Medulla oblongata (tissue), 1 donor: ENCODE results near the gene HCAR3.
"Not testable (repeated sequence)": the region's sequence is repeated elsewhere in the genome, so short reads cannot be mapped to it uniquely, and the experiment has no call there.

Experiments
- DNase-seq: peaks from one replicate; pipeline ENCODE4 v3.0.0-alpha.2; 2015; ENCODE audit errors: extremely low spot score

Gene HCAR3

DNA sequence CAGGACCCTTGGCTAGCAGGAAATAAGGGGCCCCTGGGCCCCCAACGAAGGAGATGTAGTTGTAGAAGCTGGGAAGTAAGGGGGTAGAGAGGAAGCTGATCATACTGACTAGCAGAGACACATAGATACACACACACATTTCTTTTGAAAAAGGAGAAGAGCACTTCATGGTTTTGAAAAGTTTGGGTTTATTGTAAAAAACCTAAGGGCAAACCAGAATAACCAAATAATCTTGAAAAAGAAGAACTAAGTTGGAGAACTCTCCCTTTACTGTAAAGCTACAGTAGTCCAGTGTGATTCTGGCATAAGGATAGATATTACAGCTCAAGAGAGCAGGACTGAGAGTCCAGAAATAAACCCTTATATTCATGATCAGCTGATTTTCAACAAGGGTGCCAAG is 5.8 kb upstream of the HCAR3 start:
- no peak for DNase-seq

DNA sequence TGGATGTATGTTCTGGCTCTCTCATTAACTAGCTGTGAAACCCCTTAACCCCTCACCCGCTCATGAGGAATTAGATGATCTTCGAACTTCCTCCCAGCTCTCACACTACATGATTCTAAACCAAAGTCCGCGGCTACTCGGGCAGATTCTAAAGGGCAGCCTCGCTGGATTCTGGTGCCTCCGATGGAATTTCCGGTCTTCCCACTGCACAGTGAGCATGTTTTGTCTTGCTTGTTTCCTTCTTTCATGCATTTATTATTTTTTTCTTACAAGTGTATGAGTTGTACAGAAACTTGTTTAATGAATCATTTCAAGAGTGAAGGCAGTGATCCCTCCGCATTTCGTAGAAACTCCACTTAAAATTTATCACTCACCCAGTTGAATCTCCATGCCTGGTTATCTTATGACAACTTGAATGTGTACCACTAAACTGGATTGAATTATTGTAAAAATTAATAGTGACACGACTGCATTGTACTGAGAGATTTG is 4.5 kb upstream of the HCAR3 start:
- no peak for DNase-seq

DNA sequence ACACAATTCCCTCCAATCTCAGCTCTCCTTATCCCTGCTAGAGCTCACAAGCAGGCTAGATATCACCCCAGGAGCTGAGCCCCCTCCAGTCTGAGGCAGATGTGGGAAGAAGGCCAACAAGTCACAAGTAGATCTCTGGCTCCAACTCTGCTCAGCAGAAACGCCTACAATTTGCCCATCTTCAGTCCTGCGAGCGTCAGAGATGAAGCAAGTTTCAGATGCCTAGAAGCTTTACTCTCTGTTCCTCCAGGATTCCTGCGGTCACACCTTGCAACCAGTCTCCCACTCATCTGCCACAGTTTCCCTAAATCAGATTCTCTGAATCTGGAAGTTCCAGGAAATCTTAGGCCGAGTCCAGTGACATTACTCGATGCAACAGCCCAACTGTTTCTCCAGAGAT is 1.4 kb downstream of the HCAR3 start:
- not testable (repeated sequence) for DNase-seq

DNA sequence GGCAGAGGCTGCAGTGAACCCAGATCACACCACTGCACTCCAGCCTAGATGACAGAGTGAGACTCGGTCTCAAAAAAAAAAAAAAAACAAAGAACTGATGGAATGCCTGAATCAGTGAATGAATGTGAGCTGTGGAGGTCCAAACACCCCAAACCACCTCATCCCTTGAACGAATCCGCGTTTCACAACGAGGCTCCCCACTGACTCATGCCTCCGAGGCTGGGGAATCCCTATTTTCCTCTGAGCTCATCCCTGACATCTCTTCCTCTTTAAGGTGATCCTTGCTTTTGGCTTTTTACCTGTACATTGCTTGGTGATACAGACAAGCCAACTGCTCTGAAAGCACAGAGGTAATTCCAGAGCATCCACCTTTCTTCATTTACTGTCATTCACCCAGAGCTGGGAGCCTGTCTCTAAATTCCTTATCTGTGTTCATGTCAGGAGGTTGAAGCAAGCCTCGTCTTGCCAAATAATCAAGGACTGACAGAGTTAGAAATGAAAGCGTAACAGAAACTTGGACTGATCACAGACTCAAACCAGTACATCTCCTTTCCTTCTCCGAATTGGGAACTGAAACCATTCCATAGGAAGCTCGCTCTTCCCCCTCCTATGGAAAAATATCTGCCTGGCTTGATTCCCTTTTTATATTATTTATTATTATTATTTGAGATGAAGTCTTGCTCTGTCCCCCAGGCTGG is 3.0 kb downstream of the HCAR3 start:
- not testable (repeated sequence) for DNase-seq

DNA sequence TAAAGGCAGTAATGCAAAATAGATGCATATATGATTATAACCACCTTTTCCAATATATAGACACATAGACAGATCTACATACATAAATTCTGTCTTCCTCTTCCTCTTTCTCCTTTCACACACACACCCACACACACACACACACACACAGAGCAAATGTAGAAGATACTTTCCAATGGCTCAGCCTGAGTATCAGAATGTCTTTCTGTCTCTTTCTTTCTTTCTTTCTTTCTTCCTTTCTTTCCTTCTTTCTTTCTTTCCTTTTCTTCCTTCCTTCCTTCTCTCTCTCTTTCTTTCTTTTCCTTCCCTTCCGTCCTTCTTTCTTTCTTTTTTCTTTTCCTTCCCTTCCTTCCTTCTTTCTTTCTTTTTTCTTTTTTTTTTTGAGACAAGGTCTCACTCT is 5.3 kb downstream of the HCAR3 start:
- DNase-seq, result not testable (repeated sequence)

DNA sequence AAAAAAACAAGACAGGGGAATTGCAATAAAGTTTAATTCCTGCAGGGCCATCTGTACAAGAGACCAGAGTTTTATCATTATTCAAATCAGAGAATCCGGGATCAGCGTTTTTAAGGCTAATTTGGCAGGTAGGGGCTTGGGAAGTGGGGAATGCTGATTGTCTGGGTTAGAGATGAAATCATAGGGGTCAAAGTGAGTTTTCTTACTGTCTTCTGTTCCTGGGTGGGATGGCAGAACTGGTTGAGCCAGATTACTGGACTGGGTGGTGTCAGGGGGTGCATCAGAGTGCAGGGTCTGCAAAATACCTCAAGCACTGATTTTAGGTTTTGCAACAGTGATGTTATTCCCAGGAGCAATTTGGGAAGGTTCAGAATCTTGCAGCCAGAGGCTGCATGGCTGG is 6.3 kb downstream of the HCAR3 start:
- DNase-seq, result not testable (repeated sequence)

DNA sequence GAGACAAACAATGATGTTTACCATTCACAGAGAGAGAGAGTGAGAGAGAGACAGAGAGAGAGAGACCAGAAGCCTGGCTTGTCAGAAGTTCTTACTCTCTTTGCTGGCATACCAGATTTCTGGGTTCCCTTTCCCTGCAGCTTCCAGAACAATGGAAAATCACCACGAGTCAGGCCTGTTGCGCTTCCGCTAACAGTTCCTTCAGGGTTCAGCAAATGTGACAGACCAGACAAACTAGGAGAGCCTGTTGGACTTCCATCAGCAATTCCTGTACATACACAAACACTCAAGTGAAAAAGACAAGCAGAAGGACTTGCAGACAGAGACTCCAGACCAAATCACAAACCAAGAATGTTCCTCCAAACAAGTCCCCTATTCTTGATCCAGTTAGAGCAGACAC is 7.3 kb downstream of the HCAR3 start:
- not testable (repeated sequence) for DNase-seq

DNA sequence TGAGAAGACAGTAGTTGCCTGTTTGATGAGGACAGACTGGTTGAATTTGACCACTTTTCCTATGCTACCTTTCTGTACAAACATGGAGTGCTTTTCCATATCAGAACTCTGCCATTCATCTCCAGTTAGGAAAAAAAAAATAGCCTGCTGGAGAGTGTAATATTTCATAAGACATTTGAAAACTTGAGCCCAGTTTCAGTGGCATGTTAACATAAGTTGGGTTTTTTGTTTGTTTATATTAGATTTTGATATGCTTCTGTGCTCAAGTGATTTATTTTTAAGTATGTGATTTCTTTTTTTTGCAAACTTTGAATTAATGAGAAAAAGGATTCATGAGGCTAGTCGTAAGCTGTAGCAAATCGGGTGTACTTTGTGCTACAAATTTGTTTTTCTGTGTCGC is 12.8 kb downstream of the HCAR3 start:
- DNase-seq, result not testable (repeated sequence)

DNA sequence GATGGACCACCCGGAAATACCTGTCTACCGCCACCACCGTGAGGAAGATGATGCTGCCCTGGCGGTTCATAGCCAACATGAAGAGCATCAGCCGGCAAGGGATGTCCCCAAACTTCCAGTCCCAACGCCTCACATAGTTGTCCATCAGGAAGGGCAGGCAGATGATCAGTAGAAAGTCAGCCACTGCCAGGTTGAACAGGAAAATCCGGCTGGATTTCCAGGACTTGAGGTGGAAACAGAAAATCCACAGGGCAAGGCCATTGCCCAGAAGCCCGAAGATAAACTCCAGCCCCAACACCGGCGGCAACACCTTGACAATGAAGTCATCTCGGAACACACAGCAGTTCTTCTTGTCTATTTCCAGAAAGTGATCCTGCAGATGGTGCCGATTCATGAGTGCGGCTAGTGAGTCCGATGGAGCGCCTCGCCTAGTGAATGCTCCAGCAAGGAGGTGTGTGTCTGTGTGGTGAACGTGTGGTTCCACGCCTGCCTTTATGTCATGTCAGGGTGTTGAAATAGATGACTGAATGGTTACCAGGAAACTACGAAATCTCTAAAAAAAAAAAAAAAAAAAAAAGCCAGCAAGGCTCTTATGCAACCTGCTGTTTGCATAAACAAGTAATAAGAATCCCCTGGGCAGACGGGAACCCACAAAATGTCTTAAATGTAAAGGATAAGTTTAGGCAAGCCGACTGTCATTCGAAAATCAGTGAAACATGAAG is 13.6 kb downstream of the HCAR3 start, which contains the start of gene HCAR2:
Gene HCAR2, minus strand, starts transcription at position 468 of the 722 bp plus-strand sequence. Its CDS starts 74 bp downstream, at position 394.
- not testable (repeated sequence) for DNase-seq

DNA sequence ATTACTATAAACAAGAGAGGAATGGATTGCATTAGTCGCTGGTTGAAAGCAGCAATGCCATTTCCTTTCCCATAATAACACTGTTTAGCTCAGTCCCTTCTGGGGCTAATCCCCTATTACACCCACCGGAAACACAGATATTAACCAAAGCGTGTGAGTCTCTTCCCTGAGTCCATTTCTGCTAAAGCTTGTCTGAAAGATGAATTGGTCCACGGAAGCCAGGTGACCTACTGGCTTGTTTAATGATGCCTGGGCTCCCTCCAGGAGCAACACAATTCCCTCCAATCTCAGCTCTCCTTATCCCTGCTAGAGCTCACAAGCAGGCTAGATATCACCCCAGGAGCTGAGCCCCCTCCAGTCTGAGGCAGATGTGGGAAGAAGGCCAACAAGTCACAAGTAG is 15.1 kb downstream of the HCAR3 start:
- not testable (repeated sequence) for DNase-seq

DNA sequence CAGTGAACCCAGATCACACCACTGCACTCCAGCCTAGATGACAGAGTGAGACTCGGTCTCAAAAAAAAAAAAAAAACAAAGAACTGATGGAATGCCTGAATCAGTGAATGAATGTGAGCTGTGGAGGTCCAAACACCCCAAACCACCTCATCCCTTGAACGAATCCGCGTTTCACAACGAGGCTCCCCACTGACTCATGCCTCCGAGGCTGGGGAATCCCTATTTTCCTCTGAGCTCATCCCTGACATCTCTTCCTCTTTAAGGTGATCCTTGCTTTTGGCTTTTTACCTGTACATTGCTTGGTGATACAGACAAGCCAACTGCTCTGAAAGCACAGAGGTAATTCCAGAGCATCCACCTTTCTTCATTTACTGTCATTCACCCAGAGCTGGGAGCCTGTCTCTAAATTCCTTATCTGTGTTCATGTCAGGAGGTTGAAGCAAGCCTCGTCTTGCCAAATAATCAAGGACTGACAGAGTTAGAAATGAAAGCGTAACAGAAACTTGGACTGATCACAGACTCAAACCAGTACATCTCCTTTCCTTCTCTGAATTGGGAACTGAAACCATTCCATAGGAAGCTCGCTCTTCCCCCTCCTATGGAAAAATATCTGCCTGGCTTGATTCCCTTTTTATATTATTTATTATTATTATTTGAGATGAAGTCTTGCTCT is 16.4 kb downstream of the HCAR3 start:
- not testable (repeated sequence) for DNase-seq

DNA sequence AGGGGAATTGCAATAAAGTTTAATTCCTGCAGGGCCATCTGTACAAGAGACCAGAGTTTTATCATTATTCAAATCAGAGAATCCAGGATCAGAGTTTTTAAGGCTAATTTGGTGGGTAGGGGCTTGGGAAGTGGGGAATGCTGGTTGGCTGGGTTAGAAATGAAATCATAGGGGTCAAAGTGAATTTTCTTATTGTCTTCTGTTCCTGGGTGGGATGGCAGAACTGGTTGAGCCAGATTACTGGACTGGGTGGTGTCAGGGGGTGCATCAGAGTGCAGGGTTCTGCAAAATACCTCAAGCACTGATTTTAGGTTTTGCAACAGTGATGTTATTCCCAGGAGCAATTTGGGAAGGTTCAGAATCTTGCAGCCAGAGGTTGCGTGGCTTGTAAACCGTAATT is 19.7 kb downstream of the HCAR3 start:
- DNase-seq, result not testable (repeated sequence)

DNA sequence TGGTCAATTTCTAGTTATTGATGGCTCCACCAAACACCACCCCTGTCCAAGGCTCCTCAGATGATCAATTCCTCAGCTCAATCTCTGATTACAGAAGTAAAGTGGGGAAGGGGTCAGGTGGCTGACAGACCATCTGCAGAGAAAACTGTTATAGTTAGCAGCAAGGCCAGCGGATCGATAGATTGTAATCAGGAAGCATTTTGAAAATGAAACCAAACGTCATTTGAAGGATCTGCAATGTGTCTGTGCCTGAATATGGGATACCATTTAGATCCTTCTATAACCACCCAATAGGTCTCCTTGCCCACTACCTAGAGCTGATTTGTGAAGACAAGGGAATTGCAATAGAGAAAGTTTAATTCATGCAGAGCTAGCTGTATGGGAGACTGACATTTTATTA is 25.0 kb downstream of the HCAR3 start:
- no peak for DNase-seq

DNA sequence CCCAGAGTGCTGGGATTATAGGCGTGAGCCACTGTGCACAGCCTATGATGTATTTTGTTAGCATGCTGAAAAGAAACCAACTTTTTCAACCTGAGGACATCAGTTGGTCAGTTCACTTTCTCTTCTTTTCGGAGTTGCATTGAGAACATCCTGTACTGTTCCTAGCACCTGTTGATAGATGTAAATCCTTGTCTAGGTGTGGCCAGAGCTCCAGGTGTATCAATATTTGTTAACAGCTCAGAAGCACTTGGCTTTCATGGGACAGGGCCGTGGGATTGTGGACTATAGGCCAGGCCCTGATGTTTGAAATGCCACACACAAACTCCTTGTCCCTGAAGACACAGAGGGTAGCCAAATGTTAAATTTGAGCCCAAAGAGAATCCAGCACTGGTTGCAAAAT is 28.3 kb downstream of the HCAR3 start:
- DNase-seq, result no peak

DNA sequence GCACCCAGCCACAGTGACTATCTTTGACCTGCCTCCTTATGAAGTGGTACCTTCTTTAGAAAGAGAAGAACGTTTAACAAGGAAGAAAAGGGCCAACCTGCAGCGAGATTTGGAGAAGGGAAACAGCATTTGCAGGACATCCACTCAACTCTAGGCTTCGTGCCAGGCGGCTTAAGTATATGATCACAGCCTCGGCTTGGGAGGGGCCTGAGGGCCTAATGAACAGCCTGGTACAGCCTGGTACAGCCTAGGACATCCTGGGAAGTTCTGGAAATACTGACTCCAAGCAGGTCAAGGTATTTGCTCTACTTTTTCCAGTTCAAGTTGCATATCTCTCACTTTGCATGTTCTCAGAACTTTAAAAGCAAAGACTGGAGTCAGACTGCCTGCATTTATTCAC is 29.5 kb downstream of the HCAR3 start:
- DNase-seq, result no peak

DNA sequence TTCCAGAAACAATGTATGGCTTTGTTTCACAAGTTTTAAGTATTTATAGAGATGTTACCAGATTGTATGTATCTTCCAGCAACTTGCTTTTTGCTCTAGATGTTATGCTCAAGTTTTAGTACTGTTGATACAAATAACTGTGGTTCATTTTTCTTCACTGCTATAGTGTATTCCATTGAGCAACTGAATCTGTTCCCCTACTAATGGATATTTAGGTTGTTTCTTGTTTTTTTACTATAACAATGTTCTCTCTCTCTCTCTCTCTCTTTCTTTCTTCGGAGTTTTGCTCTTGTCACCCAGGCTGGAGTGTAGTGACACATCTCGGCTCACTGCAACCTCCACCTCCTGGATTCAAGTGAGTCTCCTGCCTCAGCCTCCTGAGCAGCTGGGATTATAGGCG is 30.1 kb downstream of the HCAR3 start:
- DNase-seq, result no peak

DNA sequence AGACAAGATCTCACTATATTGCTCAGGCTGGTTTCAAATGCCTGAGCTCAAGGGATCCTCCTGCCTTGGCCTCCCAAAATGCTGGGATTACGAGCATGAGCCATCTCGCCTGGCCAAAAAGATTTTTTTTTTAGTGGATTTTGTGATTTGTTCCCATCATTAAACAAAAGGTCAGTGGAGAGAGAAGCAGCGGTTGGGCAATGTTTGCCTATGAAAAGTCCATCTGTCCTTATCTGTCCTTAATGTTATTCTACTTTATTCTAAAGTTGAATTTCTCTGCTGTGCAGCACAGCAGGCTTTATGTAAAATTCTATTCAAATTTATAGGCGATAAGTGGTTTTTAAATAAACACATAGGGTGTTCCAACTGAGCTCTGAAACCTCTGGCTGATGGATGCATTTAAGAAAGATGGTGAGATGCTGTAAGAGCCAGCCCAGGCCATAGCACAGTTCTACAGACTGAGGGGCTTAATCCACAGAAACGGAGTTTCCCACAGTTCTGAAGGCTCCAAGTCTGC is 32.3 kb downstream of the HCAR3 start:
- DNase-seq, result no peak

DNA sequence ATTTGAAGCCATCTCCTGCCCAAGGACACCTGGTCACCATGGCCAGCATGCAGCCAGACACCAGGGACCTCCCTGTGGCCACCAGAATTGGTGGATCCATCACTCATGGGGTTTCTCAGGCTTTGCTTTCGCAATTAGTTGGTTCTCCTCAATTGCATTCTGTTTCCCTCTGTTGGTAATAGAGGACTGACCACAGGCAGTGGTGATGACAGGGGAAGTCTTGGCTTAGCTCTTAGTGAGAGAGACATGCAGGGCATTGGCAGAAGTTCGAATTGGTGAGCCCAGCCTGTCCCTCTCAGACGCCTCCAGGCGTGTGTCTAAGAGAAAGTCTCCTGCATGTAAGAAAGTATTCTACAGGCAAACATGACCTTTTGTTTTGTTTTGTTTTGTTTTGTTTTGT is 34.8 kb downstream of the HCAR3 start:
- DNase-seq, result peak; percentile 58

DNA sequence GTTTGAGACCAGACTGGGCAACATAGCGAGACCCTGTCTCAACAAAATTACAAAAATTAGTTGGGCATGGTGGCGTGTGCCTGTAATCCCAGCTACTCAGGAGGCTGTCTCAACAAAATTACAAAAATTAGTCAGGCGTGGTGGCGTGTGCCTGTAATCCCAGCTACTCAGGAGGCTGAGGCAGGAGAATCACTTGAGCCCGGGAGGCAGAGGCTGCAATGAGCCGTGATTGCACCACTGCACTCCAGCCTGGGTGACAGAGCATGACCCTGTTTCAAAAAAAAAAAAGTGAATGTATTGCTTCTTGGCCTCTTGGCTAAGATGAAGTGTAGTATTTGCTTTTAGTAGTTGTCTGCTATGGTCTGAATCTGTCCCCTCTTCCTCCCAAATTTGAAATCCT is 35.6 kb downstream of the HCAR3 start:
- DNase-seq, result not testable (repeated sequence)

DNA sequence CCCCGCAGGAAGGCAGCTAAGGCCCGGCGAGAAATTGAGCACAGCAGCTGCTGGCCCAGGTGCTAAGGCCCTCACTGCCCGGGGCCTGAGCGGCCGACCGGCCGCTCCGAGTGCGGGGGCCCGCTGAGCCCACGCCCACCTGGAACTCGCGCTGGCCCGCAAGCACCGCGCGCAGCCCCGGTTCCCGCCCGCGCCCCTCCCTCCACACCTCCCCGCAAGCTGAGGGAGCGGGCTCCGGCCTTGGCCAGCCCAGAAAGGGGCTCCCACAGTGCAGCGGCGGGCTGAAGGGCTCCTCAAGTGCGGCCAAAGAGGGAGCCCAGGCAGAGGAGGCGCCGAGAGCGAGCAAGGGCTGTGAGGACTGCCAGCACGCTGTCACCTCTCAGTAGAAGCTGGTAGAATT is 39.8 kb downstream of the HCAR3 start:
- not testable (repeated sequence) for DNase-seq

DNA sequence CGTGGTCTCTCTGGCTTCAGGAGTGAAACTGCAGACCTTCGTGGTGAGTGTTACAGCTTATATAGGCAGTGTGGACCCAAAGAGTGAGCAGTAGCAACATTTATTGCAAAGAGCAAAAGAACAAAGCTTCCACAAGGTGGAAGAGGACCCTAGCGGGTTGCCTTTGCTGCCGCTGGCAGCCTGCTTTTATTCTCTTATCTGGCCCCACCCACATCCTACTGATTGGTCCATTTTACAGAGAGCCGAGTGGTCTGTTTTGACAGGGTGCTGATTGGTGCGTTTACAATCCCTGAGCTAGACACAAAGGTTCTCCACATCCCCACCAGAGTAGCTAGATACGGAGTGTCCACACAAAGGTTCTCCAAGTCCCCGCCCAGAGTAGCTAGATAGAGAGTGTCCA is 40.6 kb downstream of the HCAR3 start:
- DNase-seq, result not testable (repeated sequence)

DNA sequence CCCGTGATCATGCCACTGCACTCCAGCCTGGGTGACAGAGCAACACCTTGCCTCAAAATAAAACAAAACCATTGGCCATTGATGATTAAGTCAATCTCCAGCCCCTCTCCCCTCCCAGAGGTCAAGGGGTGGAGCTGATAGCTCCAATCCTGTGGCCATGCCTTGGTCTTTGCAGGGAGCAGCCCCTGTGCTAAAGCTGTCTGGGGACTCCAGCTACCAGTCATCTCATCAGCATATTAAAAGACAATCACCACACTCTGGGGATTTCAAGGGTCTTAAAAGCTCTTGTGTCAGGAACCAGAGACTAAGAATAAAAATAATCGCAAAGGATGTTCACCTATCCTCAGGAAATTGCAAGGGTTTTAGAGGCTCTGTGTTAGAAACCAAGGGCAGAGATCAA is 44.1 kb downstream of the HCAR3 start:
- DNase-seq, result no peak
